Caco-2 (cell line): Measurements from ENCODE around the gene RBM27. TPM values are rescaled to one million over a fixed set of nuclear protein-coding genes. Genes with fewer than 3 reads are reported as not detected.
"Not testable (repeated sequence)": the region's sequence is repeated elsewhere in the genome, so short reads cannot be mapped to it uniquely, and the experiment has no call there.

ENCODE experiments used
- BruUV-seq: library from RNA; stranded (reverse); fragments of 400-500 nt; replicated peaks from 2 replicates; lab custom pipeline; 2021; lab: Mats Ljungman, UMichigan
- CTCF ChIA-PET: fragments of 300-600 bp; sonication (Branson Sonifier 250); formaldehyde crosslinking; loops from one replicate; lab custom pipeline; 2022; ENCODE audit warnings: antibody characterized with exemption; lab: Charles Lee
- POLR2A ChIA-PET: fragments of 300-600 bp; sonication (Branson Sonifier 250); formaldehyde crosslinking; loops from one replicate; lab custom pipeline; 2022; ENCODE audit warnings: antibody characterized with exemption; lab: Charles Lee
- DNase-seq, 2 experiments: peaks; one replicate each; pipeline versions ENCODE4 v3.0.0 to v3.0.0-alpha.2; 2020 to 2022
- H3K27me3 ChIP-seq: replicated peaks from 2 replicates; pipeline ENCODE4 v1.6.0; 2011; ENCODE audit warnings: low read length; ENCODE audit not compliant: control insufficient read depth, insufficient read depth
- H3K36me3 ChIP-seq: 2 replicates; pipeline ENCODE4 v1.5.1; 2011; ENCODE audit warnings: low read length; ENCODE audit not compliant: control insufficient read depth, insufficient read depth
- H3K4me1 ChIP-seq: fragments of 250-450 bp; sonication (Bioruptor Pico); 2 replicates; pipeline ENCODE4 v1.5.1; 2020; ENCODE audit warnings: mild to moderate bottlenecking
- H3K4me3 ChIP-seq: 2 replicates; pipeline ENCODE4 v1.5.1; 2011; ENCODE audit warnings: low read depth, mild to moderate bottlenecking, control low read depth, low read length
- H3K9me3 ChIP-seq: fragments of 250-450 bp; sonication (Bioruptor Pico); 2 replicates; pipeline ENCODE4 v1.5.1; 2020; ENCODE audit warnings: mild to moderate bottlenecking, moderate library complexity
- H3K27ac Mint-ChIP-seq: one replicate; pipeline ENCODE4 v1.8.0; 2022; ENCODE audit warnings: mixed read lengths; ENCODE audit not compliant: unreplicated experiment
- H3K27me3 Mint-ChIP-seq: one replicate; pipeline ENCODE4 v1.8.0; 2022; ENCODE audit warnings: mixed read lengths; ENCODE audit not compliant: insufficient read depth, unreplicated experiment
- H3K36me3 Mint-ChIP-seq: one replicate; pipeline ENCODE4 v1.8.0; 2022; ENCODE audit warnings: mild to moderate bottlenecking, mixed read lengths; ENCODE audit not compliant: insufficient read depth, unreplicated experiment
- H3K4me1 Mint-ChIP-seq: one replicate; pipeline ENCODE4 v1.8.0; 2022; ENCODE audit warnings: low read depth, mixed read lengths; ENCODE audit not compliant: unreplicated experiment
- H3K4me3 Mint-ChIP-seq: one replicate; pipeline ENCODE4 v1.8.0; 2022; ENCODE audit warnings: mild to moderate bottlenecking, moderate library complexity, mixed read lengths; ENCODE audit not compliant: unreplicated experiment
- H3K9me3 Mint-ChIP-seq: one replicate; pipeline ENCODE4 v1.8.0; 2022; ENCODE audit warnings: mixed read lengths; ENCODE audit not compliant: unreplicated experiment
- intact Hi-C: fragments of 100-400 bp; cut with micrococcal nuclease; formaldehyde crosslinking; loops from one replicate; pipeline ENCODE4 v1.10.0; 2022; ENCODE audit not compliant: unreplicated experiment
- total RNA-seq: library from RNA; stranded (reverse); gene quantifications from 2 replicates; pipeline ENCODE4 v1.2.3, GENCODE V29; 2022
- TF ChIP-seq, protein P1 (sequence below), 2 experiments: fragments of 200-600 bp in 1 of 2; IDR thresholded peaks; 1 replicate in 1 of 2; 2 replicates in 1 of 2; pipeline versions ENCODE4 v1.5.1 to v1.8.0; 2011 to 2022; ENCODE audit warnings: antibody characterized with exemption in 1 of 2, control low read depth in 1 of 2, inconsistent platforms in 1 of 2, low read depth in 1 of 2, low read length in 1 of 2, mild to moderate bottlenecking in 1 of 2, moderate library complexity in 1 of 2; ENCODE audit not compliant: insufficient read depth in 1 of 2, severe bottlenecking in 1 of 2, unreplicated experiment in 1 of 2

RBM27 gene
- total RNA-seq, 1 experiment from 2014 or later: 24.3 TPM

GRCh38 chr5:146188358-146188757, 15.0 kb upstream of the RBM27 start:
- H3K4me1 ChIP-seq: no peaks in the 10 kb centered on the region
- intact Hi-C loops: no loop called here

DNA sequence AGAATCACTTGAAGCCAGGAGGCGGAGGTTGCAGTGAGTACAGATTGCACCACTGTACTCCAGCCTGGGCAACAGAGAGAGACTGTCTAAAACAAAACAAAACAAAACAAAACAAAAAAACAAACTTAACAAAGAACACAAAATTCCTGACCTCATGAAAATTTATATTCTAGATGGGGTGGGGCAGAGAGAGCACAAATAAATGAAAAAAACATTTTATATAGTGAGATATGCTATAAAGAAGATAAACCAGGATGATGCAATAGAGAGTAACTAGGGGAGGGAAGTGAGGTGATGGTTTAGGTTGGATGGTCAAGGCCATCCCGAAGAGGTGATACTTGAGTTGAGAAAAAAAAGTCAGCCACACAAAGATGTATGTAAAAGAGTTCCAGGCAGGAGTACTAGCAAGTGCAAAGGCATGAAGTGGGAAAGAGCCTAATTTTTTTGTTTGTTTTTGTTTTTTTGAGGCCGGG, 10.8 kb upstream of the RBM27 start:
- H3K4me1 Mint-ChIP-seq: peaks cover 13% of the 10 kb centered on the region
- H3K36me3 ChIP-seq: no peaks in the 10 kb centered on the region
- TF ChIP-seq, protein P1, sequence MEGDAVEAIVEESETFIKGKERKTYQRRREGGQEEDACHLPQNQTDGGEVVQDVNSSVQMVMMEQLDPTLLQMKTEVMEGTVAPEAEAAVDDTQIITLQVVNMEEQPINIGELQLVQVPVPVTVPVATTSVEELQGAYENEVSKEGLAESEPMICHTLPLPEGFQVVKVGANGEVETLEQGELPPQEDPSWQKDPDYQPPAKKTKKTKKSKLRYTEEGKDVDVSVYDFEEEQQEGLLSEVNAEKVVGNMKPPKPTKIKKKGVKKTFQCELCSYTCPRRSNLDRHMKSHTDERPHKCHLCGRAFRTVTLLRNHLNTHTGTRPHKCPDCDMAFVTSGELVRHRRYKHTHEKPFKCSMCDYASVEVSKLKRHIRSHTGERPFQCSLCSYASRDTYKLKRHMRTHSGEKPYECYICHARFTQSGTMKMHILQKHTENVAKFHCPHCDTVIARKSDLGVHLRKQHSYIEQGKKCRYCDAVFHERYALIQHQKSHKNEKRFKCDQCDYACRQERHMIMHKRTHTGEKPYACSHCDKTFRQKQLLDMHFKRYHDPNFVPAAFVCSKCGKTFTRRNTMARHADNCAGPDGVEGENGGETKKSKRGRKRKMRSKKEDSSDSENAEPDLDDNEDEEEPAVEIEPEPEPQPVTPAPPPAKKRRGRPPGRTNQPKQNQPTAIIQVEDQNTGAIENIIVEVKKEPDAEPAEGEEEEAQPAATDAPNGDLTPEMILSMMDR (IDR thresholded peaks at IDR 0.05; ENCODE audit: insufficient read depth in 1 of 2, low read depth in 1 of 2, low read length in 1 of 2, severe bottlenecking in 1 of 2, unreplicated experiment in 1 of 2): no peak
- no peak overlapping the region for H3K4me3 Mint-ChIP-seq
- H3K36me3 Mint-ChIP-seq: no peaks in the 10 kb centered on the region
- no peak for DNase-seq
- CTCF ChIA-PET: interaction anchor here (0.5 kb wide), 1 partner anchor 597 kb away, joined by 5 read pairs; no protein-coding TSS in a partner anchor
- no peaks in the 10 kb centered on the region for H3K9me3 Mint-ChIP-seq
- POLR2A ChIA-PET: no interaction called here
- BruUV-seq: no TSS peak
- intact Hi-C loops: no loop called here
- no peak overlapping the region for H3K27ac Mint-ChIP-seq
- no peaks in the 10 kb centered on the region for H3K9me3 ChIP-seq
- no peaks in the 10 kb centered on the region for H3K27me3 Mint-ChIP-seq
- H3K4me1 ChIP-seq: no peaks in the 10 kb centered on the region
- H3K27me3 ChIP-seq: no peaks in the 10 kb centered on the region
- H3K4me3 ChIP-seq: no peak overlapping the region

More at GRCh38 chr5:146188358-146188757, 15.0 kb upstream of the RBM27 start:
- Mint-ChIP-seq H3K27me3 (no peaks in the 10 kb centered on the region), H3K27ac (no peak overlapping the region), H3K9me3 (no peaks in the 10 kb centered on the region), H3K4me3 (no peak overlapping the region), H3K36me3 (no peaks in the 10 kb centered on the region), H3K4me1 (peaks cover 10% of the 10 kb centered on the region)
- Histone ChIP-seq H3K4me3 (no peak overlapping the region), H3K9me3 (no peaks in the 10 kb centered on the region), H3K27me3 (no peaks in the 10 kb centered on the region), H3K36me3 (no peaks in the 10 kb centered on the region)
- no peak for DNase-seq
- ChIA-PET CTCF (no interaction called here), POLR2A (no interaction called here)
- TF ChIP-seq, protein P1 (IDR thresholded peaks at IDR 0.05; ENCODE audit: insufficient read depth in 1 of 2, low read depth in 1 of 2, low read length in 1 of 2, severe bottlenecking in 1 of 2, unreplicated experiment in 1 of 2): no peak
- BruUV-seq: no TSS peak

DNA sequence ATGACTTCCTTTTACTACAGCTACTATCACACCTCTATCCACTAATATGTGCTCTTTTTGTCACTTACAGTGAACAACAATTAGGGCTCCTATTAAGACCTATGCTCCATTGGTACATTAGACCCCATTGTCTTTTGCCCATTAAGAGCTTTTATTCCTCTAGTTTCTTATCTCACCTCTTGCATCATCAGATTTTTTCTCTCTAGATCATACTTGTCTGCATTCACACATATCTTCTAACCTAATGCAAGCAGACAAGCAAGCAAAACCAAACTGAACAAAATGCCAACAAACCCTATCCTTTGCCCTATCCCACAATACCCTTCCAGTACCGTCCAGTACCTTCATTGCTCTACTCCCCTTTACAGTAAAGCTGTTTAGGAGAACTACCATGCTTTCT, 10.1 kb upstream of the RBM27 start:
- H3K9me3 Mint-ChIP-seq: no peaks in the 10 kb centered on the region
- H3K4me3 ChIP-seq: no peak overlapping the region
- H3K4me1 ChIP-seq: no peaks in the 10 kb centered on the region
- H3K27me3 ChIP-seq: no peaks in the 10 kb centered on the region
- no peak overlapping the region for H3K4me3 Mint-ChIP-seq
- TF ChIP-seq, protein P1 (IDR thresholded peaks at IDR 0.05; ENCODE audit: insufficient read depth in 1 of 2, low read depth in 1 of 2, low read length in 1 of 2, severe bottlenecking in 1 of 2, unreplicated experiment in 1 of 2): no peak
- intact Hi-C loops: no loop called here
- H3K36me3 Mint-ChIP-seq: no peaks in the 10 kb centered on the region
- POLR2A ChIA-PET: interaction anchor here (0.8 kb wide), 1 partner anchor 10 kb away, joined by 3 read pairs; the partner anchor contains the start of gene RBM27
- H3K27me3 Mint-ChIP-seq: no peaks in the 10 kb centered on the region
- H3K9me3 ChIP-seq: no peaks in the 10 kb centered on the region
- CTCF ChIA-PET: interaction anchor here (0.5 kb wide), 1 partner anchor 598 kb away, joined by 5 read pairs; no protein-coding TSS in a partner anchor
- H3K4me1 Mint-ChIP-seq: peaks cover 13% of the 10 kb centered on the region
- DNase-seq: no peak
- H3K27ac Mint-ChIP-seq: no peak overlapping the region
- H3K36me3 ChIP-seq: no peaks in the 10 kb centered on the region
- BruUV-seq: no TSS peak

- H3K36me3 ChIP-seq, H3K4me3 ChIP-seq, H3K4me1 ChIP-seq, CTCF ChIA-PET, BruUV-seq, H3K27ac Mint-ChIP-seq, POLR2A ChIA-PET, H3K27me3 ChIP-seq, intact Hi-C loops, H3K9me3 ChIP-seq, H3K36me3 Mint-ChIP-seq, H3K4me3 Mint-ChIP-seq, H3K9me3 Mint-ChIP-seq, DNase-seq, H3K27me3 Mint-ChIP-seq: not testable (repeated sequence)
- peaks cover 13% of the 10 kb centered on the region for H3K4me1 Mint-ChIP-seq
Measured at GRCh38 chr5:146194997-146195396, 8.4 kb upstream of the RBM27 start.
